ENCODE results near the gene SYT6. TPM values are rescaled to one million over a fixed set of nuclear protein-coding genes. Genes with fewer than 3 reads are reported as not detected.

SYT6 gene
- total and polyA plus RNA-seq, 10 of the 15 experiments (the other 5 are each of a cell fraction or from before 2014, with no cell fraction given) = 0.05 to 0.39 TPM; not detected in 8

DNA sequence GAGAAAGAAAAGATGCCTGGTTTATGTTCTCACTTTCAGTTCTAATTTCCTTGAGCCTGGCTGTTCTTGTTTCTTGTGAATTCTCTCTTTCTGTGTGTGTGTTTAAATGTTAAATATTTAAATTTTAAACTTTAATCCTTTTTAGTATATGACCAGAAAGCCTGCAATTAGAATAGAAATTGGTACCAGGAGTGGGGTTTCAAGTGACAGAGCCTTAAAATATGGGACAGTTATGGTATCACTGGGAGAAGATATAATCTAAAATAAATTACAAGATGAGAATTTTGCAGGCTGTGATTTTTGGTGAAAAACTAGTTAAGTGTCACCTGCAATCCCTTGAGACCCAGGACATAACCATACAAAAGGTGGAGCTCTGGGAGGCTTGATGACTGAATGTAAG, 81.4 kb downstream of the SYT6 start:
- TF ChIP-seq ZNF274 (IDR thresholded peaks at IDR 0.05; ENCODE audit: insufficient read depth, insufficient read length) (no peak), CBX3 (IDR thresholded peaks at IDR 0.05; ENCODE audit: borderline replicate concordance, low read depth) (no peak), PML (IDR thresholded peaks at IDR 0.05; ENCODE audit: low read length) (no peak), ETV6 (conservative IDR thresholded peaks at IDR 0.05 in 1 of 2, IDR thresholded peaks at IDR 0.05 in 1 of 2; ENCODE audit: borderline replicate concordance in 1 of 2, low read depth in 1 of 2) (no peak), RUNX3 (IDR thresholded peaks at IDR 0.05; ENCODE audit: low read length) (no peak), NR2C1 (IDR thresholded peaks at IDR 0.05) (no peak), TARDBP (IDR thresholded peaks at IDR 0.05; ENCODE audit: borderline replicate concordance) (no peak), FOXM1 (IDR thresholded peaks at IDR 0.05; ENCODE audit: low read depth, low read length) (no peak), POLR2AphosphoS5 (IDR thresholded peaks at IDR 0.05; ENCODE audit: low read length) (no peak), SPI1 (IDR thresholded peaks at IDR 0.05; ENCODE audit: borderline replicate concordance, insufficient read depth, low read depth, low read length) (no peak), BCL11A (IDR thresholded peaks at IDR 0.05; ENCODE audit: low read depth, low read length) (no peak), ZNF24 (IDR thresholded peaks at IDR 0.05) (no peak), CREB1 (IDR thresholded peaks at IDR 0.05; ENCODE audit: low read depth) (no peak), CBFB (IDR thresholded peaks at IDR 0.05; ENCODE audit: low read depth) (no peak), SMAD1 (IDR thresholded peaks at IDR 0.05; ENCODE audit: low read depth, partially characterized antibody) (no peak), BHLHE40 (IDR thresholded peaks at IDR 0.05; ENCODE audit: borderline replicate concordance in 1 of 2, low read depth in 2 of 2, low read length in 1 of 2) (no peak), ESRRA (IDR thresholded peaks at IDR 0.05; ENCODE audit: low read length) (no peak)
- TF ChIP-seq, protein P1, sequence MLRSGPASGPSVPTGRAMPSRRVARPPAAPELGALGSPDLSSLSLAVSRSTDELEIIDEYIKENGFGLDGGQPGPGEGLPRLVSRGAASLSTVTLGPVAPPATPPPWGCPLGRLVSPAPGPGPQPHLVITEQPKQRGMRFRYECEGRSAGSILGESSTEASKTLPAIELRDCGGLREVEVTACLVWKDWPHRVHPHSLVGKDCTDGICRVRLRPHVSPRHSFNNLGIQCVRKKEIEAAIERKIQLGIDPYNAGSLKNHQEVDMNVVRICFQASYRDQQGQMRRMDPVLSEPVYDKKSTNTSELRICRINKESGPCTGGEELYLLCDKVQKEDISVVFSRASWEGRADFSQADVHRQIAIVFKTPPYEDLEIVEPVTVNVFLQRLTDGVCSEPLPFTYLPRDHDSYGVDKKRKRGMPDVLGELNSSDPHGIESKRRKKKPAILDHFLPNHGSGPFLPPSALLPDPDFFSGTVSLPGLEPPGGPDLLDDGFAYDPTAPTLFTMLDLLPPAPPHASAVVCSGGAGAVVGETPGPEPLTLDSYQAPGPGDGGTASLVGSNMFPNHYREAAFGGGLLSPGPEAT (IDR thresholded peaks at IDR 0.05; ENCODE audit: low read depth) = no peak
- TF ChIP-seq, protein P2, sequence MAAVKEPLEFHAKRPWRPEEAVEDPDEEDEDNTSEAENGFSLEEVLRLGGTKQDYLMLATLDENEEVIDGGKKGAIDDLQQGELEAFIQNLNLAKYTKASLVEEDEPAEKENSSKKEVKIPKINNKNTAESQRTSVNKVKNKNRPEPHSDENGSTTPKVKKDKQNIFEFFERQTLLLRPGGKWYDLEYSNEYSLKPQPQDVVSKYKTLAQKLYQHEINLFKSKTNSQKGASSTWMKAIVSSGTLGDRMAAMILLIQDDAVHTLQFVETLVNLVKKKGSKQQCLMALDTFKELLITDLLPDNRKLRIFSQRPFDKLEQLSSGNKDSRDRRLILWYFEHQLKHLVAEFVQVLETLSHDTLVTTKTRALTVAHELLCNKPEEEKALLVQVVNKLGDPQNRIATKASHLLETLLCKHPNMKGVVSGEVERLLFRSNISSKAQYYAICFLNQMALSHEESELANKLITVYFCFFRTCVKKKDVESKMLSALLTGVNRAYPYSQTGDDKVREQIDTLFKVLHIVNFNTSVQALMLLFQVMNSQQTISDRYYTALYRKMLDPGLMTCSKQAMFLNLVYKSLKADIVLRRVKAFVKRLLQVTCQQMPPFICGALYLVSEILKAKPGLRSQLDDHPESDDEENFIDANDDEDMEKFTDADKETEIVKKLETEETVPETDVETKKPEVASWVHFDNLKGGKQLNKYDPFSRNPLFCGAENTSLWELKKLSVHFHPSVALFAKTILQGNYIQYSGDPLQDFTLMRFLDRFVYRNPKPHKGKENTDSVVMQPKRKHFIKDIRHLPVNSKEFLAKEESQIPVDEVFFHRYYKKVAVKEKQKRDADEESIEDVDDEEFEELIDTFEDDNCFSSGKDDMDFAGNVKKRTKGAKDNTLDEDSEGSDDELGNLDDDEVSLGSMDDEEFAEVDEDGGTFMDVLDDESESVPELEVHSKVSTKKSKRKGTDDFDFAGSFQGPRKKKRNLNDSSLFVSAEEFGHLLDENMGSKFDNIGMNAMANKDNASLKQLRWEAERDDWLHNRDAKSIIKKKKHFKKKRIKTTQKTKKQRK (IDR thresholded peaks at IDR 0.05; ENCODE audit: low read depth, low read length) = no peak
- SMC1A ChIA-PET (ENCODE audit: uncharacterized antibody, unreplicated experiment) = interaction anchor here (0.5 kb wide), 1 partner anchor 125 kb away, joined by 3 read pairs; no protein-coding TSS in a partner anchor
- DNase-seq (ENCODE audit: low read depth, low spot score) = no peak
- Histone ChIP-seq H3K27me3 (replicated peaks in 1 of 2; ENCODE audit: control insufficient read depth in 2 of 2, insufficient read depth in 2 of 2, low read length in 1 of 2) (no peaks in the 10 kb centered on the region), H3K9me3 (replicated peaks; ENCODE audit: control insufficient read depth, insufficient read depth, low read length) (peaks cover 9% of the 10 kb centered on the region), H3K27ac (ENCODE audit: control insufficient read depth, insufficient read depth) (no peak overlapping the region), H4K20me1 (ENCODE audit: control insufficient read depth, insufficient read depth) (no peaks in the 10 kb centered on the region), H3K4me2 (ENCODE audit: control insufficient read depth, insufficient read depth) (no peak overlapping the region), H3K79me2 (ENCODE audit: control insufficient read depth, insufficient read depth, low read length) (no peaks in the 10 kb centered on the region), H3K36me3 (ENCODE audit: control insufficient read depth in 2 of 2, insufficient read depth in 2 of 2, low read length in 1 of 2) (no peaks in the 10 kb centered on the region), H3K4me3 (no peak overlapping the region), H3K4me1 (ENCODE audit: control insufficient read depth, insufficient read depth, low read length) (peaks cover 9% of the 10 kb centered on the region; the same call in 1 of the 2 replicates), H3K9ac (ENCODE audit: control insufficient read depth, insufficient read depth, low read length) (no peak overlapping the region), H2AFZ (ENCODE audit: control insufficient read depth, low read depth, low read length) (no peak overlapping the region)
- CTCF ChIA-PET = no interaction called here
- no peak for ATAC-seq
- BruUV-seq (replicated peaks) = no TSS peak
- RAD21 ChIA-PET (ENCODE audit: unreplicated experiment) = no interaction called here
- POLR2A ChIA-PET = no interaction called here
- in situ Hi-C loops (cut with MboI) = no loop called here
- FAIRE-seq = no peak
- intact Hi-C loops (cut with micrococcal nuclease; ENCODE audit: unreplicated experiment) = no loop called here

All from GM12878 (cell line).